IMR-90 (cell line): ENCODE measurements around the gene PNCK. TPM values are rescaled to one million over a fixed set of nuclear protein-coding genes. Genes with fewer than 3 reads are reported as not detected.

Experiments
- ATAC-seq: fragments of 200-7000 bp; cut with Tn5 transposase; 2 replicates; pipeline ENCODE4 v1.9.1; 2020; ENCODE audit warnings: low read depth, mild to moderate bottlenecking, moderate library complexity
- BruUV-seq: library from RNA; stranded (reverse); fragments of 400-500 nt; replicated peaks from 2 replicates; lab custom pipeline; 2021; lab: Mats Ljungman, UMichigan
- CTCF ChIA-PET: fragments of 300-600 bp; formaldehyde crosslinking; extraction: SDS; loops from one replicate; lab custom pipeline; 2021; ENCODE audit warnings: antibody characterized with exemption; lab: Yijun Ruan, JAX
- POLR2A ChIA-PET: fragments of 300-600 bp; sonication (Branson Sonifier 250); formaldehyde crosslinking; loops from one replicate; lab custom pipeline; 2022; ENCODE audit warnings: antibody characterized with exemption; ENCODE audit not compliant: unreplicated experiment; lab: Charles Lee
- DNase-seq: peaks from one replicate; pipeline ENCODE4 v3.0.0; 2013
- H2AFZ ChIP-seq: replicated peaks from 2 replicates; pipeline ENCODE3; 2013; ENCODE audit warnings: low read length, mild to moderate bottlenecking; ENCODE audit not compliant: poor library complexity
- H2AK5ac ChIP-seq: 2 replicates; pipeline ENCODE4 v1.6.1; 2013; ENCODE audit warnings: low read depth, low read length, inconsistent platforms
- H2AK9ac ChIP-seq: replicated peaks from 2 replicates; pipeline ENCODE3; 2013; ENCODE audit warnings: mild to moderate bottlenecking, low read depth, low read length, moderate library complexity; ENCODE audit not compliant: poor library complexity
- H2BK120ac ChIP-seq: 2 replicates; pipeline ENCODE4 v1.6.1; 2013; ENCODE audit warnings: low read depth, low read length, inconsistent platforms
- H2BK15ac ChIP-seq: 3 replicates; pipeline ENCODE4 v1.6.1; 2013; ENCODE audit warnings: low read depth, low read length, inconsistent platforms
- H2BK20ac ChIP-seq: 2 replicates; pipeline ENCODE4 v1.6.1; 2013; ENCODE audit warnings: low read depth, mild to moderate bottlenecking, inconsistent platforms, low read length, moderate library complexity
- H2BK5ac ChIP-seq: 2 replicates; pipeline ENCODE4 v1.6.1; 2013; ENCODE audit warnings: mild to moderate bottlenecking, low read depth, low read length, inconsistent platforms; ENCODE audit not compliant: poor library complexity, severe bottlenecking
- H3K14ac ChIP-seq: replicated peaks from 2 replicates; pipeline ENCODE4 v1.6.1; 2013; ENCODE audit warnings: low read depth, low read length, inconsistent platforms
- H3K18ac ChIP-seq: 2 replicates; pipeline ENCODE4 v1.6.1; 2013; ENCODE audit warnings: low read depth, low read length, control low read depth
- H3K23ac ChIP-seq: 2 replicates; pipeline ENCODE4 v1.6.1; 2013; ENCODE audit warnings: low read depth, low read length, inconsistent platforms
- H3K27ac ChIP-seq: 2 replicates; pipeline ENCODE4 v1.5.1; 2013; ENCODE audit warnings: mild to moderate bottlenecking, control low read depth, low read length; ENCODE audit not compliant: insufficient read depth
- H3K27me3 ChIP-seq: 2 replicates; pipeline ENCODE4 v1.6.1; 2013; ENCODE audit warnings: low read length; ENCODE audit not compliant: control insufficient read depth, insufficient read depth
- H3K36me3 ChIP-seq: 2 replicates; pipeline ENCODE4 v1.6.1; 2013; ENCODE audit warnings: low read length, mixed read lengths; ENCODE audit not compliant: control insufficient read depth, insufficient read depth
- H3K4ac ChIP-seq: 2 replicates; pipeline ENCODE4 v1.6.1; 2013; ENCODE audit warnings: low read depth, low read length, inconsistent platforms
- H3K4me1 ChIP-seq: 2 replicates; pipeline ENCODE4 v1.6.1; 2013; ENCODE audit warnings: low read length, mixed read lengths; ENCODE audit not compliant: control insufficient read depth, insufficient read depth
- H3K4me2 ChIP-seq: 2 replicates; pipeline ENCODE4 v1.6.1; 2013; ENCODE audit warnings: low read depth, mild to moderate bottlenecking, control low read depth, low read length, moderate library complexity
- H3K4me3 ChIP-seq: 2 replicates; pipeline ENCODE4 v1.5.1; 2013; ENCODE audit warnings: low read depth, mild to moderate bottlenecking, control low read depth, low read length, moderate library complexity; ENCODE audit not compliant: insufficient read depth
- H3K56ac ChIP-seq: 2 replicates; pipeline ENCODE4 v1.6.1; 2013; ENCODE audit warnings: low read length, inconsistent platforms; ENCODE audit not compliant: insufficient read depth; ENCODE audit errors: extremely low read depth
- H3K79me1 ChIP-seq, 2 experiments: 2 replicates each; pipeline ENCODE4 v1.6.1; 2013; ENCODE audit warnings: low read length in 2 of 2, inconsistent platforms in 1 of 2, low read depth in 1 of 2
- H3K9ac ChIP-seq: 2 replicates; pipeline ENCODE4 v1.6.1; 2013; ENCODE audit warnings: low read depth, low read length, control low read depth
- H3K9me1 ChIP-seq: 2 replicates; pipeline ENCODE4 v1.6.1; 2013; ENCODE audit warnings: low read length, inconsistent platforms; ENCODE audit not compliant: insufficient read depth
- H3K9me3 ChIP-seq: 2 replicates; pipeline ENCODE4 v1.6.1; 2013; ENCODE audit warnings: low read length; ENCODE audit not compliant: control insufficient read depth, insufficient read depth
- H4K20me1 ChIP-seq: 2 replicates; pipeline ENCODE4 v1.6.1; 2013; ENCODE audit warnings: low read length, inconsistent platforms; ENCODE audit not compliant: insufficient read depth
- H4K5ac ChIP-seq: 2 replicates; pipeline ENCODE4 v1.6.1; 2013; ENCODE audit warnings: mild to moderate bottlenecking, low read depth, low read length, control low read depth
- H4K8ac ChIP-seq, 2 experiments: 2 replicates each; pipeline ENCODE4 v1.6.1; 2013; ENCODE audit warnings: low read depth in 2 of 2, low read length in 2 of 2, control low read depth in 1 of 2, inconsistent platforms in 1 of 2
- H4K91ac ChIP-seq: 2 replicates; pipeline ENCODE4 v1.6.1; 2013; ENCODE audit warnings: low read depth, low read length, inconsistent platforms; ENCODE audit not compliant: insufficient read depth
- CEBPB ChIP-seq: IDR thresholded peaks from 2 replicates; pipeline ENCODE4 v1.6.1; 2012; ENCODE audit warnings: low read depth, low read length, improper control_type of control experiment
- MXI1 ChIP-seq: IDR thresholded peaks from 2 replicates; pipeline ENCODE4 v1.6.1; 2012; ENCODE audit warnings: low read depth, mild to moderate bottlenecking, low read length, moderate library complexity, borderline replicate concordance
- RAD21 ChIP-seq: IDR thresholded peaks from 2 replicates; pipeline ENCODE4 v1.6.1; 2012; ENCODE audit warnings: low read length, improper control_type of control experiment
- SMC3 ChIP-seq: fragments of 150-350 bp; IDR thresholded peaks from 2 replicates; pipeline ENCODE4 v1.6.1; 2016; ENCODE audit warnings: low read depth, mild to moderate bottlenecking, antibody characterized with exemption, low read length, moderate library complexity
- WGBS, 2 experiments: methylation state at CpG; one replicate each; pipeline versions ENCODE4 v1.1.5 to v1.1.7; 2013; ENCODE audit warnings: missing lambda C conversion rate in 2 of 2; ENCODE audit not compliant: insufficient read length in 1 of 2; ENCODE audit errors: extremely low coverage in 2 of 2; 5-methylcytosine and 5-hydroxymethylcytosine counted together
- dilution Hi-C: fragments of 300-500 bp; cut with HindIII; formaldehyde crosslinking; loops from one replicate; pipeline ENCODE4 v1.14.3; 2018; ENCODE audit warnings: low sequenced_read_pairs; ENCODE audit not compliant: unreplicated experiment
- in situ Hi-C: fragments of 300-500 bp; cut with MboI; formaldehyde crosslinking; loops from 3 replicates; pipeline ENCODE4 v1.14.3; 2019; ENCODE audit warnings: low sequenced_read_pairs, inconsistent platforms, mixed read lengths
- intact Hi-C: fragments of 100-400 bp; cut with micrococcal nuclease; formaldehyde crosslinking; loops from 2 replicates; pipeline ENCODE4 v1.10.0; 2022
- polyA plus RNA-seq, 3 experiments: library from polyadenylated mRNA; depleted of rRNA; stranded (reverse); fragments of >200 nt; gene quantifications; 2 replicates each; pipeline ENCODE4 v1.2.3, GENCODE V29; 2012; ENCODE audit warnings: low replicate concordance in 1 of 3
- total RNA-seq: library from RNA; depleted of rRNA; stranded (reverse); fragments of >200 nt; gene quantifications from 2 replicates; pipeline ENCODE4 v1.2.3, GENCODE V29; 2012

Gene PNCK
- total and polyA plus RNA-seq, 2 of the 4 experiments (the other 2 are of a cell fraction), result 0.18 to 0.22 TPM

DNA sequence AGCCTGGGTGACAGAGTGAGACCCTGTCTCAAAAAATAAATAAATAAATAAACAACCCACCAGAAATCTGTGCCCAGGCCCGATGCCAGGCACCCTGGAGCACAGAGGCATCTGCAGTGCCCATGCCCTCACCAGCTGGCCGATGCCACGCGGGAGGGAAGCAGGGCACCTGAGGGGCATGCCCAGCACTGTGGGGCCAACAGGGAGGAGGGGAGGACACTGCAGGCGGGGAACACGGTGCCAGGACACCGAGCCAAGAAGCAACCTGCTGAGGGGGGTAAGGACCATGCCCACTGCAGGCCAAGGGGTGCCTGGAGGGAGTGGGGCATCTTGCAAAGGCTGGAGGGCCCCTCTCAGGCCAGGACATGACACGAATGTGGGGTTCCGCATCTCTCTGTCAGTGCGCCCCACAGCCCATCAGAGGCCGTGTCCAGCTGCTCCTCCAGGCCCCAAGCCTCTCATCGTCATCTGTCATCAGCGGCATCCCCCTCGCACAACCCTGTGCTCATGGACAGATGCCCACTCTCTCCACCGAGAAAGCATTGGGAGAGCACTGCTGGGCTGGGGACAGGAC, 39.9 kb downstream of the PNCK start:
- no peak for DNase-seq
- ATAC-seq, result no peak
- no peak overlapping the region for H3K14ac ChIP-seq
- H2AK9ac ChIP-seq, result no peak overlapping the region
- no peak overlapping the region for H2BK120ac ChIP-seq
- no peak overlapping the region for H2BK20ac ChIP-seq
- no peaks in the 10 kb centered on the region for H3K79me1 ChIP-seq
- in situ Hi-C loops (no loop called here), intact Hi-C loops (no loop called here), dilution Hi-C loops (no loop called here)
- no peak overlapping the region for H3K4me2 ChIP-seq
- no peak overlapping the region for H4K5ac ChIP-seq
- no peak overlapping the region for H2BK15ac ChIP-seq
- H2BK5ac ChIP-seq, result no peak overlapping the region
- no peak overlapping the region for H3K4ac ChIP-seq
- ChIA-PET POLR2A (no interaction called here), CTCF (no interaction called here)
- no CpG with 5 or more reads among the region's 15 CpGs for WGBS, 2 experiments
- no peaks in the 10 kb centered on the region for H3K36me3 ChIP-seq
- H4K8ac ChIP-seq, result no peak overlapping the region
- no peak overlapping the region for H2AK5ac ChIP-seq
- H3K27ac ChIP-seq, result no peak overlapping the region
- no peak overlapping the region for H3K23ac ChIP-seq
- H4K91ac ChIP-seq, result no peak overlapping the region
- no peak overlapping the region for H2AFZ ChIP-seq
- H3K56ac ChIP-seq, result no peak overlapping the region
- TF ChIP-seq RAD21 (no peak), CEBPB (no peak), SMC3 (no peak), MXI1 (no peak)
- no peaks in the 10 kb centered on the region for H3K4me1 ChIP-seq
- no TSS peak for BruUV-seq
- no peak overlapping the region for H3K9ac ChIP-seq
- H4K20me1 ChIP-seq, result no peaks in the 10 kb centered on the region
- H3K9me1 ChIP-seq, result no peaks in the 10 kb centered on the region
- peaks cover 8% of the 10 kb centered on the region for H3K9me3 ChIP-seq
- no peak overlapping the region for H3K18ac ChIP-seq
- H3K4me3 ChIP-seq, result no peak overlapping the region
- H3K27me3 ChIP-seq, result peaks cover 25% of the 10 kb centered on the region; the same call in 1 of the 2 replicates
